Mammary epithelial cell (primary cell): Measurements from ENCODE around the gene KIF1C.
"Not testable (repeated sequence)": the region's sequence is repeated elsewhere in the genome, so short reads cannot be mapped to it uniquely, and the experiment has no call there.

ENCODE experiments used
- EZH2 ChIP-seq: IDR thresholded peaks from 2 replicates; pipeline ENCODE4 v1.6.1; 2012; ENCODE audit warnings: low read length, inconsistent platforms, borderline replicate concordance
- TF ChIP-seq, protein P1 (sequence below), 2 donors: IDR thresholded peaks in 1 of 2; conservative IDR thresholded peaks in 1 of 2; 2 replicates each; pipeline ENCODE4 v1.5.1; 2011 to 2012; ENCODE audit warnings: inconsistent platforms in 2 of 2, low read length in 2 of 2, mild to moderate bottlenecking in 2 of 2, control low read depth in 1 of 2, low read depth in 1 of 2; ENCODE audit not compliant: insufficient read depth in 1 of 2; ENCODE audit errors: extremely low read depth in 1 of 2

DNA sequence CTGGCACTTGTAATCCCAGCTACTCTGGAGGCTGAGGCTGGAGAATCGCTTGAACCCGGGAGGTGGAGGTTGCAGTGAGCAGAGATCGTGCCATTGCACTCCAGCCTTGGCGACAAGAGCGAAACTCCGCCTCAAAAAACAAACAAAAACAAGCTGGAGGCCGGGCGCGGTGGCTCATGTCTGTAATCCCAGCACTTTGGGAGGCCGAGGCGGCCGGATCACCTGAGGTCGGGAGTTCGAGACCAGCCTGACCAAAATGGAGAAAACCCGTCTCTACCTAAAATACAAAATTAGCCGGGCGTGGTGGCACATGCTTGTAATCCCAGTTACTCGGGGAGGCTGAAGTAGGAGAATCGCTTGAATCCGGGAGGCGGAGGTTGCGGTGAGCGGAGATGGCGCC, 79.5 kb downstream of the KIF1C start:
- TF ChIP-seq, protein P1, sequence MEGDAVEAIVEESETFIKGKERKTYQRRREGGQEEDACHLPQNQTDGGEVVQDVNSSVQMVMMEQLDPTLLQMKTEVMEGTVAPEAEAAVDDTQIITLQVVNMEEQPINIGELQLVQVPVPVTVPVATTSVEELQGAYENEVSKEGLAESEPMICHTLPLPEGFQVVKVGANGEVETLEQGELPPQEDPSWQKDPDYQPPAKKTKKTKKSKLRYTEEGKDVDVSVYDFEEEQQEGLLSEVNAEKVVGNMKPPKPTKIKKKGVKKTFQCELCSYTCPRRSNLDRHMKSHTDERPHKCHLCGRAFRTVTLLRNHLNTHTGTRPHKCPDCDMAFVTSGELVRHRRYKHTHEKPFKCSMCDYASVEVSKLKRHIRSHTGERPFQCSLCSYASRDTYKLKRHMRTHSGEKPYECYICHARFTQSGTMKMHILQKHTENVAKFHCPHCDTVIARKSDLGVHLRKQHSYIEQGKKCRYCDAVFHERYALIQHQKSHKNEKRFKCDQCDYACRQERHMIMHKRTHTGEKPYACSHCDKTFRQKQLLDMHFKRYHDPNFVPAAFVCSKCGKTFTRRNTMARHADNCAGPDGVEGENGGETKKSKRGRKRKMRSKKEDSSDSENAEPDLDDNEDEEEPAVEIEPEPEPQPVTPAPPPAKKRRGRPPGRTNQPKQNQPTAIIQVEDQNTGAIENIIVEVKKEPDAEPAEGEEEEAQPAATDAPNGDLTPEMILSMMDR (conservative IDR thresholded peaks at IDR 0.05 in 1 of 2, IDR thresholded peaks at IDR 0.05 in 1 of 2; ENCODE audit: extremely low read depth in 1 of 2, insufficient read depth in 1 of 2, low read depth in 1 of 2, low read length in 2 of 2): not testable (repeated sequence)
- not testable (repeated sequence) for TF ChIP-seq EZH2
